ENCODE results near the gene UBE2M.
"Not testable (repeated sequence)": the region's sequence is repeated elsewhere in the genome, so short reads cannot be mapped to it uniquely, and the experiment has no call there.

UBE2M gene

GRCh38 chr19:58545286-58546018, 13.0 kb downstream of the UBE2M start:
- DNase-seq (ENCODE audit: insufficient read length, low spot score) (no peak), FAIRE-seq (no peak)
- TF ChIP-seq CTCF (IDR thresholded peaks at IDR 0.05; ENCODE audit: insufficient read depth, missing control alignments) = no peak

GRCh38 chr19:58544591-58545285, 13.7 kb downstream of the UBE2M start:
- TF ChIP-seq CTCF (IDR thresholded peaks at IDR 0.05; ENCODE audit: insufficient read depth, missing control alignments) = no peak
- no peak for FAIRE-seq
- DNase-seq (ENCODE audit: insufficient read length, low spot score) = peak; percentile 49

- DNase-seq (ENCODE audit: insufficient read length, low spot score) = peak; percentile 77
- FAIRE-seq = no peak
- TF ChIP-seq CTCF (IDR thresholded peaks at IDR 0.05; ENCODE audit: insufficient read depth, missing control alignments) = no peak
These were observed 14.4 kb downstream of the UBE2M start, which contains the start of gene TRIM28 for GRCh38 chr19:58543826-58544590. Gene TRIM28 (plus strand): TSS chr19:58544064. CDS start chr19:58544758, 694 bp downstream.

- DNase-seq (ENCODE audit: insufficient read length, low spot score); FAIRE-seq: not testable (repeated sequence)
These were observed 15.6 kb downstream of the UBE2M start for GRCh38 chr19:58542641-58543372.

- not testable (repeated sequence) for DNase-seq (ENCODE audit: insufficient read length, low spot score); FAIRE-seq
These were observed 19.2 kb downstream of the UBE2M start for GRCh38 chr19:58539169-58539559.

GRCh38 chr19:58538257-58539168, 19.9 kb downstream of the UBE2M start:
- DNase-seq (ENCODE audit: insufficient read length, low spot score) = no peak
- FAIRE-seq = no peak
- no peak for TF ChIP-seq CTCF (IDR thresholded peaks at IDR 0.05; ENCODE audit: insufficient read depth, missing control alignments)
